ENCODE measurements around the gene RPGRIP1.
"Not testable (repeated sequence)": the region's sequence is repeated elsewhere in the genome, so short reads cannot be mapped to it uniquely, and the experiment has no call there.

DNA sequence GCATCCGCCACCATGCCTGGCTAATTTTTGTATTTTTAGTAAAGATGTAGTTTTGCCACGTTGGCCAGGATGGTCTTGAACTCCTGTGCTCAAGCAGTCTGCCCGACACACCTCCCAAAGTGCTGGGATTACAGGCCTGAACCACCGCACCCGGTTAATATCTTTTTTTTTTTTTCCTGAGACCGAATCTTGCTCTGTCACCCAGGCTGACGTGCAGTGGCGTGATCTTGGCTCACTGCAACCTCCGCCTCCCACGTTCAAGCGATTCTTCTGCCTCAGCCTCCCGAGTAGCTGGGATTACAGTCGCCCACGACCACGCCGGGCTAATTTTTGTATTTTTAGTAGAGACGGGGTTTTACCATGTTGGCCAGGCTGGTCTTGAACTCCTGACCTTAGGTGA is 7.2 kb upstream of the RPGRIP1 start:
- TF ChIP-seq, protein P1, sequence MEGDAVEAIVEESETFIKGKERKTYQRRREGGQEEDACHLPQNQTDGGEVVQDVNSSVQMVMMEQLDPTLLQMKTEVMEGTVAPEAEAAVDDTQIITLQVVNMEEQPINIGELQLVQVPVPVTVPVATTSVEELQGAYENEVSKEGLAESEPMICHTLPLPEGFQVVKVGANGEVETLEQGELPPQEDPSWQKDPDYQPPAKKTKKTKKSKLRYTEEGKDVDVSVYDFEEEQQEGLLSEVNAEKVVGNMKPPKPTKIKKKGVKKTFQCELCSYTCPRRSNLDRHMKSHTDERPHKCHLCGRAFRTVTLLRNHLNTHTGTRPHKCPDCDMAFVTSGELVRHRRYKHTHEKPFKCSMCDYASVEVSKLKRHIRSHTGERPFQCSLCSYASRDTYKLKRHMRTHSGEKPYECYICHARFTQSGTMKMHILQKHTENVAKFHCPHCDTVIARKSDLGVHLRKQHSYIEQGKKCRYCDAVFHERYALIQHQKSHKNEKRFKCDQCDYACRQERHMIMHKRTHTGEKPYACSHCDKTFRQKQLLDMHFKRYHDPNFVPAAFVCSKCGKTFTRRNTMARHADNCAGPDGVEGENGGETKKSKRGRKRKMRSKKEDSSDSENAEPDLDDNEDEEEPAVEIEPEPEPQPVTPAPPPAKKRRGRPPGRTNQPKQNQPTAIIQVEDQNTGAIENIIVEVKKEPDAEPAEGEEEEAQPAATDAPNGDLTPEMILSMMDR (IDR thresholded peaks at IDR 0.05) = not testable (repeated sequence)
- TF ChIP-seq EZH2 (IDR thresholded peaks at IDR 0.05; ENCODE audit: borderline replicate concordance, insufficient read depth, low read depth, low read length, poor library complexity, severe bottlenecking) = not testable (repeated sequence)
